SK-N-MC (cell line): Measurements from ENCODE around the gene GPC1.

Source experiments
- EZH2 ChIP-seq: fragments of 200-600 bp; sonication (generic); IDR thresholded peaks from one replicate; pipeline ENCODE4 v1.6.1; 2017; ENCODE audit warnings: antibody characterized with exemption
- FOXP2 ChIP-seq: optimal IDR thresholded peaks from 2 replicates; pipeline ENCODE3; 2011; ENCODE audit warnings: mild to moderate bottlenecking, moderate library complexity; ENCODE audit not compliant: insufficient read depth; ENCODE audit errors: extremely low read length, control extremely low read depth
- POLR2AphosphoS5 ChIP-seq: IDR thresholded peaks from 2 replicates; pipeline ENCODE4 v1.6.1; 2012; ENCODE audit warnings: mild to moderate bottlenecking, low read depth, low read length, borderline replicate concordance

DNA sequence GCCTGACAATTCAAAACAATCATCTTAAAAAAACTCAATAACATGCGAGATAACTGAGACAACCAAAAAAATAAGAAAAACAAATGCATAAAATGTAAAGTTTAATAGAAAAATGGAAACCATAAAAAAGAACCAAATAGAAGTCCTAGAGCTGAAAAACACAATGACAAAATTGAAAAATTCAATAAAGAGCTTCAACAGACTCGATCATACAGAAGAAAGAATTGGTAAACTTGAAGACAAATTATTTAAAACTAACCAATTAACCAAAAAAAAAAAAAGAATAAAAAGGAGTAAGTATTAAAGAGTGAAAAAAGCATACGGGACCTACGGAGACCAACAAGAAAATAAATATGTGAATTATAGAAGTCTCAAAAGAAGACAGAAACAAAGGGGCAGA lies 37.7 kb downstream of the GPC1 start:
- TF ChIP-seq EZH2 (no peak), POLR2AphosphoS5 (no peak), FOXP2 (no peak)
